K562 treated with DMSO at 1 percent for 24 hours (cell line): ENCODE results near the gene KCNJ18. TPM values are rescaled to one million over a fixed set of nuclear protein-coding genes. Genes with fewer than 3 reads are reported as not detected.

Experiments
- total RNA-seq: library from RNA; unstranded; fragments of 300-600 nt; gene quantifications from 2 replicates; pipeline ENCODE4 v1.2.3, GENCODE V29; 2022; ENCODE audit warnings: low read depth; ENCODE audit not compliant: insufficient read depth

The KCNJ18 gene
- total RNA-seq, result not detected in 2 replicates

GRCh38 chr17:21691883-21692703 is at the start of gene KCNJ18:
KCNJ18 (plus strand) TSS chr17:21692523; CDS start chr17:21702787, 10,264 bp downstream.

